Natural killer cell treated with Interleukin-12 subunit alpha and Interleukin-12 subunit beta and Interleukin-15 and Interleukin-18, amount 100 ng/mL, for 72 hours (primary cell): Measurements from ENCODE around the gene OR6K6. TPM values are rescaled to one million over a fixed set of nuclear protein-coding genes. Genes with fewer than 3 reads are reported as not detected.

Experiments
- ATAC-seq, 2 donors: fragments of 150-1000 bp; cut with Tn5 transposase in 1 of 2; sonication (Bioruptor Pico), chemical (Tn5 transposase) in 1 of 2; 2 replicates each; pipeline ENCODE4 v1.10.0; 2021
- DNase-seq: peaks from one replicate; pipeline ENCODE4 v3.0.0; 2022; ENCODE audit warnings: low spot score
- H3K27ac Mint-ChIP-seq, 2 donors: 1 replicate in 1 of 2; 2 replicates in 1 of 2; pipeline ENCODE4 v1.8.0; 2022; ENCODE audit warnings: mixed read lengths in 2 of 2, mild to moderate bottlenecking in 1 of 2, moderate library complexity in 1 of 2
- H3K27me3 Mint-ChIP-seq, 2 donors: 1 replicate in 1 of 2; 2 replicates in 1 of 2; pipeline ENCODE4 v1.8.0; 2022; ENCODE audit warnings: mixed read lengths in 2 of 2
- H3K36me3 Mint-ChIP-seq: one replicate; pipeline ENCODE4 v1.8.0; 2022; ENCODE audit warnings: mixed read lengths
- H3K4me1 Mint-ChIP-seq, 2 donors: 1 replicate in 1 of 2; 2 replicates in 1 of 2; pipeline ENCODE4 v1.8.0; 2022; ENCODE audit warnings: low read depth in 2 of 2, mixed read lengths in 2 of 2, mild to moderate bottlenecking in 1 of 2
- H3K4me3 Mint-ChIP-seq: one replicate; pipeline ENCODE4 v1.8.0; 2022; ENCODE audit warnings: mixed read lengths
- H3K9me3 Mint-ChIP-seq: 2 replicates; pipeline ENCODE4 v1.8.0; 2022; ENCODE audit warnings: mixed read lengths
- total RNA-seq, 2 donors: library from RNA; stranded (reverse); gene quantifications; one replicate each; pipeline ENCODE4 v1.2.3, GENCODE V29; 2022

Gene OR6K6
- total RNA-seq, 2 donors from 2014 or later, result not detected

- Mint-ChIP-seq H3K4me3 (no peak overlapping the region), H3K9me3 (no peaks in the 10 kb centered on the region), H3K36me3 (no peaks in the 10 kb centered on the region), H3K4me1 (no peaks in the 10 kb centered on the region), H3K27ac (no peak overlapping the region), H3K27me3 (peaks cover 13 to 30% of the 10 kb centered on the region in 2 donors)
- peak in 1 of 2 donors; percentile 50 for ATAC-seq
- no peak for DNase-seq
Measured at GRCh38 chr1:158752155-158752712, 2.3 kb upstream of the OR6K6 start.

- Mint-ChIP-seq H3K4me1 (peaks cover 3 to 5% of the 10 kb centered on the region in 2 donors), H3K4me3 (no peak within 1 kb of the TSS), H3K27me3 (peaks cover 8% of the 10 kb centered on the region in 2 donors), H3K9me3 (no peaks in the 10 kb centered on the region), H3K36me3 (no peaks in the 10 kb centered on the region), H3K27ac (no peak within 1 kb of the TSS)
- ATAC-seq, result no peak
- DNase-seq, result no peak
Measured at GRCh38 chr1:158771950-158772866, 17.7 kb downstream of the OR6K6 start, which contains the start of gene OR6N1. OR6N1 (minus strand) TSS chr1:158772195; CDS start chr1:158766682, 5,513 bp downstream.

GRCh38 chr1:158781104-158781503, 26.6 kb downstream of the OR6K6 start, which contains the start of gene OR6N2:
OR6N2 (minus strand) TSS chr1:158781204; CDS start chr1:158777635, 3,569 bp downstream.
- Mint-ChIP-seq H3K27me3 (peaks cover 7 to 16% of the 10 kb centered on the region in 2 donors), H3K36me3 (no peaks in the 10 kb centered on the region), H3K9me3 (no peaks in the 10 kb centered on the region), H3K4me3 (no peak within 1 kb of the TSS), H3K4me1 (peaks cover 18 to 31% of the 10 kb centered on the region in 2 donors), H3K27ac (peak within 1 kb of the TSS in 1 of 2 donors; percentile 35)
- ATAC-seq (no peak), DNase-seq (no peak)

- DNase-seq (no peak), ATAC-seq (peak in 1 of 2 donors; percentile 53)
- H3K27ac Mint-ChIP-seq, result no peak overlapping the region
- no peak overlapping the region for H3K4me3 Mint-ChIP-seq
- no peaks in the 10 kb centered on the region for H3K36me3 Mint-ChIP-seq
- no peaks in the 10 kb centered on the region for H3K9me3 Mint-ChIP-seq
- H3K27me3 Mint-ChIP-seq, result no peaks in the 10 kb centered on the region
- peaks cover 0 to 4% of the 10 kb centered on the region in 2 donors for H3K4me1 Mint-ChIP-seq
Measured at GRCh38 chr1:158793604-158794003, 39.1 kb downstream of the OR6K6 start.

GRCh38 chr1:158794247-158794646, 39.7 kb downstream of the OR6K6 start:
- no peaks in the 10 kb centered on the region for H3K27me3 Mint-ChIP-seq
- H3K36me3 Mint-ChIP-seq, result no peaks in the 10 kb centered on the region
- H3K4me1 Mint-ChIP-seq, result peaks cover 0 to 4% of the 10 kb centered on the region in 2 donors
- no peaks in the 10 kb centered on the region for H3K9me3 Mint-ChIP-seq
- H3K4me3 Mint-ChIP-seq, result no peak overlapping the region
- no peak overlapping the region for H3K27ac Mint-ChIP-seq
- no peak for DNase-seq
- no peak for ATAC-seq

GRCh38 chr1:158798531-158798930, 44.0 kb downstream of the OR6K6 start:
- H3K9me3 Mint-ChIP-seq, result no peaks in the 10 kb centered on the region
- no peak overlapping the region for H3K27ac Mint-ChIP-seq
- no peaks in the 10 kb centered on the region for H3K36me3 Mint-ChIP-seq
- H3K27me3 Mint-ChIP-seq, result peaks cover 6 to 11% of the 10 kb centered on the region in 2 donors
- no peak for DNase-seq
- peaks cover 2 to 7% of the 10 kb centered on the region in 2 donors for H3K4me1 Mint-ChIP-seq
- no peak overlapping the region for H3K4me3 Mint-ChIP-seq
- ATAC-seq, result no peak

- Mint-ChIP-seq H3K4me3 (no peak overlapping the region), H3K36me3 (no peaks in the 10 kb centered on the region), H3K27me3 (peaks cover 6 to 14% of the 10 kb centered on the region in 2 donors), H3K4me1 (peaks cover 4 to 7% of the 10 kb centered on the region in 2 donors), H3K27ac (no peak overlapping the region), H3K9me3 (no peaks in the 10 kb centered on the region)
- ATAC-seq, result no peak
- no peak for DNase-seq
Measured at GRCh38 chr1:158799689-158800088, 45.2 kb downstream of the OR6K6 start.

- Mint-ChIP-seq H3K4me1 (peaks cover 4 to 5% of the 10 kb centered on the region in 2 donors), H3K9me3 (no peaks in the 10 kb centered on the region), H3K27ac (no peak overlapping the region), H3K36me3 (no peaks in the 10 kb centered on the region), H3K27me3 (peaks cover 6 to 14% of the 10 kb centered on the region in 2 donors), H3K4me3 (no peak overlapping the region)
- ATAC-seq (no peak), DNase-seq (no peak)
Measured at GRCh38 chr1:158800526-158800925, 46.0 kb downstream of the OR6K6 start.

GRCh38 chr1:158801396-158801795, 46.9 kb downstream of the OR6K6 start:
- peaks cover 8 to 14% of the 10 kb centered on the region in 2 donors for H3K27me3 Mint-ChIP-seq
- H3K36me3 Mint-ChIP-seq, result no peaks in the 10 kb centered on the region
- ATAC-seq (no peak), DNase-seq (no peak)
- H3K27ac Mint-ChIP-seq, result no peak overlapping the region
- H3K4me3 Mint-ChIP-seq, result no peak overlapping the region
- peaks cover 3 to 4% of the 10 kb centered on the region in 2 donors for H3K4me1 Mint-ChIP-seq
- H3K9me3 Mint-ChIP-seq, result no peaks in the 10 kb centered on the region

GRCh38 chr1:158803678-158804077, 49.2 kb downstream of the OR6K6 start:
- DNase-seq (no peak), ATAC-seq (no peak)
- no peaks in the 10 kb centered on the region for H3K9me3 Mint-ChIP-seq
- no peaks in the 10 kb centered on the region for H3K36me3 Mint-ChIP-seq
- H3K27me3 Mint-ChIP-seq, result peaks cover 11 to 14% of the 10 kb centered on the region in 2 donors
- H3K4me3 Mint-ChIP-seq, result no peak overlapping the region
- no peak overlapping the region for H3K27ac Mint-ChIP-seq
- H3K4me1 Mint-ChIP-seq, result peaks cover 3 to 4% of the 10 kb centered on the region in 2 donors

Other genes with a start within 250 kb of the OR6K6 start
- gene OR6Y1, start 200.3 kb upstream of the OR6K6 start, total RNA-seq, result not detected
- not detected for gene OR6P1, start 184.1 kb upstream of the OR6K6 start, total RNA-seq
- gene OR10X1, start 174.8 kb upstream of the OR6K6 start, total RNA-seq, result not detected
- not detected for gene OR10Z1, start 149.5 kb upstream of the OR6K6 start, total RNA-seq
- under 1 TPM; 0.08 to 0.43 TPM for gene SPTA1, start 68.0 kb upstream of the OR6K6 start, total RNA-seq
- gene OR6K2, start 54.1 kb upstream of the OR6K6 start, total RNA-seq, result not detected
- gene OR6K3, start 34.0 kb upstream of the OR6K6 start, total RNA-seq, result not detected
- not detected for gene OR6N1, start 17.5 kb downstream of the OR6K6 start, total RNA-seq
- gene OR6N2, start 26.5 kb downstream of the OR6K6 start, total RNA-seq, result not detected
- not detected for gene MNDA, start 76.6 kb downstream of the OR6K6 start, total RNA-seq
- gene PYHIN1, start 176.8 kb downstream of the OR6K6 start, total RNA-seq, result 10 to 100 TPM; 47.7 to 64.7 TPM